ENCODE data around the gene MST1.

MST1 gene

GRCh38 chr3:49669352-49669751 is 19.9 kb downstream of the MST1 start:
- TF ChIP-seq RAD21 (IDR thresholded peaks at IDR 0.05; ENCODE audit: low read depth) = no peak
- no peak for TF ChIP-seq USF1 (IDR thresholded peaks at IDR 0.05)
- no peak for TF ChIP-seq CREB1 (IDR thresholded peaks at IDR 0.05; ENCODE audit: low read depth)
- TF ChIP-seq EGR1 (IDR thresholded peaks at IDR 0.05) = no peak

- TF ChIP-seq TAF1 (IDR thresholded peaks at IDR 0.05; ENCODE audit: low read depth) (no peak), EP300 (IDR thresholded peaks at IDR 0.05; ENCODE audit: borderline replicate concordance) (0 out of 2 replicates have a peak, but pooled peaks have one; percentile 31), TEAD4 (IDR thresholded peaks at IDR 0.05) (no peak), RAD21 (IDR thresholded peaks at IDR 0.05; ENCODE audit: low read depth) (no peak), TCF12 (IDR thresholded peaks at IDR 0.05; ENCODE audit: low read depth) (no peak), ZBTB7A (IDR thresholded peaks at IDR 0.05; ENCODE audit: low read depth) (no peak), MAX (IDR thresholded peaks at IDR 0.05) (0 out of 2 replicates have a peak, but pooled peaks have one; percentile 18), USF1 (IDR thresholded peaks at IDR 0.05) (no peak)
These were observed 20.4 kb downstream of the MST1 start for GRCh38 chr3:49668861-49669260.

GRCh38 chr3:49668414-49668797 is 20.9 kb downstream of the MST1 start:
- TF ChIP-seq TCF12 (IDR thresholded peaks at IDR 0.05; ENCODE audit: low read depth) (0 out of 2 replicates have a peak, but pooled peaks have one; percentile 6), TAF1 (IDR thresholded peaks at IDR 0.05; ENCODE audit: low read depth) (no peak), CEBPB (IDR thresholded peaks at IDR 0.05) (no peak), EGR1 (IDR thresholded peaks at IDR 0.05) (no peak), ZBTB7A (IDR thresholded peaks at IDR 0.05; ENCODE audit: low read depth) (no peak), RAD21 (IDR thresholded peaks at IDR 0.05; ENCODE audit: low read depth) (peak; percentile 28; the same call in 1 of the 2 replicates), CREB1 (IDR thresholded peaks at IDR 0.05; ENCODE audit: low read depth) (no peak)

GRCh38 chr3:49667701-49668413 is 21.4 kb downstream of the MST1 start:
- TF ChIP-seq ZBTB7A (IDR thresholded peaks at IDR 0.05; ENCODE audit: low read depth) (no peak), USF1 (IDR thresholded peaks at IDR 0.05) (no peak), CREB1 (IDR thresholded peaks at IDR 0.05; ENCODE audit: low read depth) (no peak), FOXM1 (IDR thresholded peaks at IDR 0.05; ENCODE audit: borderline replicate concordance, low read depth) (no peak), RAD21 (IDR thresholded peaks at IDR 0.05; ENCODE audit: low read depth) (no peak), TAF1 (IDR thresholded peaks at IDR 0.05; ENCODE audit: low read depth) (no peak), EGR1 (IDR thresholded peaks at IDR 0.05) (no peak), TCF12 (IDR thresholded peaks at IDR 0.05; ENCODE audit: low read depth) (no peak), NFIC (IDR thresholded peaks at IDR 0.05) (no peak), REST (IDR thresholded peaks at IDR 0.05; ENCODE audit: low read depth) (no peak), YY1 (IDR thresholded peaks at IDR 0.05; ENCODE audit: low read depth) (no peak), TEAD4 (IDR thresholded peaks at IDR 0.05) (no peak), CEBPB (IDR thresholded peaks at IDR 0.05) (no peak), MAX (IDR thresholded peaks at IDR 0.05) (no peak), EP300 (IDR thresholded peaks at IDR 0.05; ENCODE audit: borderline replicate concordance) (no peak)

- TF ChIP-seq YY1 (IDR thresholded peaks at IDR 0.05; ENCODE audit: low read depth) (no peak), TCF12 (IDR thresholded peaks at IDR 0.05; ENCODE audit: low read depth) (no peak), EGR1 (IDR thresholded peaks at IDR 0.05) (no peak), ZBTB7A (IDR thresholded peaks at IDR 0.05; ENCODE audit: low read depth) (no peak), CEBPB (IDR thresholded peaks at IDR 0.05) (no peak), TAF1 (IDR thresholded peaks at IDR 0.05; ENCODE audit: low read depth) (no peak), RAD21 (IDR thresholded peaks at IDR 0.05; ENCODE audit: low read depth) (no peak), MAX (IDR thresholded peaks at IDR 0.05) (no peak), REST (IDR thresholded peaks at IDR 0.05; ENCODE audit: low read depth) (no peak), TEAD4 (IDR thresholded peaks at IDR 0.05) (no peak), FOXM1 (IDR thresholded peaks at IDR 0.05; ENCODE audit: borderline replicate concordance, low read depth) (no peak), NFIC (IDR thresholded peaks at IDR 0.05) (no peak), CREB1 (IDR thresholded peaks at IDR 0.05; ENCODE audit: low read depth) (no peak), EP300 (IDR thresholded peaks at IDR 0.05; ENCODE audit: borderline replicate concordance) (no peak), USF1 (IDR thresholded peaks at IDR 0.05) (no peak)
These were observed 22.7 kb downstream of the MST1 start for GRCh38 chr3:49666592-49666991.

Data from Ishikawa (cell line).